Measurements from ENCODE around the gene SEPTIN10.
"Not testable (repeated sequence)": the region's sequence is repeated elsewhere in the genome, so short reads cannot be mapped to it uniquely, and the experiment has no call there.

SEPTIN10 gene

GRCh38 chr2:109633284-109633961, 19.7 kb upstream of the SEPTIN10 start:
- no peak for DNase-seq (ENCODE audit: low spot score)

DNA sequence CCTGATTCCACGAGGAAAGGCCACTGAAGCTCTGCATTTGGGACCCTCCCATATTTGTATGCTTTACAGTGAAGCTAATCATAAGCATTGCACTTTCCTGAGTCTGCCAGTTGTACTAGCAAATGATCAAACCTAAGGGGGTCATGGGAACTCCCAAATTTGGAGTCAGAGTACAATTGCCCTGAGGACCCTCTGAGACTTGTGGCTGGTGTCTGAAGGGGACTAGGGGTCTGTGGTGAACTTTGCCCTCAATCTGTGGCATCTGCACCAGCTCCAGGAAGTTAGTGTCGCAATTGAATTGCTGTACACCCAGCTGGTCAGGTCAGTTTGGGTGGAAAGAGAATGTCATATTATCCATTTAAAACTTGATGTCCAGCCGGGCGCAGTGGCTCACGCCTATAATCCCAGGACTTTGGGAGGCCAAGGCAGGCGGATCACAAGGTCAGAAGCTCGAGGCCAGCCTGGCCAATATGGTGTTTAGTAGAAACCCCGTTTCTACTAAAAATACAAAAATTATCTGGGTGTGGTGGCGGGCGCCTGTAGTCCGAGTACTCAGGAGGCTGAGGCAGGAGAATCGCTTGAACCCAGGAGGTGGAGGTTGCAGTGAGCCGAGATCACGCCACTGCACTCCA, 18.5 kb upstream of the SEPTIN10 start:
- no peak for DNase-seq (ENCODE audit: low spot score)

GRCh38 chr2:109631741-109632140, 18.0 kb upstream of the SEPTIN10 start:
- no peak for DNase-seq (ENCODE audit: low spot score)

GRCh38 chr2:109630441-109631430, 17.0 kb upstream of the SEPTIN10 start:
- no peak for DNase-seq (ENCODE audit: low spot score)

- no peak for DNase-seq (ENCODE audit: low spot score)
These were observed 16.1 kb upstream of the SEPTIN10 start for GRCh38 chr2:109629867-109630266.

- DNase-seq (ENCODE audit: low spot score), result not testable (repeated sequence)
These were observed 14.6 kb upstream of the SEPTIN10 start for GRCh38 chr2:109628321-109628720.

- DNase-seq (ENCODE audit: low spot score), result no peak
These were observed 10.6 kb upstream of the SEPTIN10 start for GRCh38 chr2:109624339-109624738.

DNA sequence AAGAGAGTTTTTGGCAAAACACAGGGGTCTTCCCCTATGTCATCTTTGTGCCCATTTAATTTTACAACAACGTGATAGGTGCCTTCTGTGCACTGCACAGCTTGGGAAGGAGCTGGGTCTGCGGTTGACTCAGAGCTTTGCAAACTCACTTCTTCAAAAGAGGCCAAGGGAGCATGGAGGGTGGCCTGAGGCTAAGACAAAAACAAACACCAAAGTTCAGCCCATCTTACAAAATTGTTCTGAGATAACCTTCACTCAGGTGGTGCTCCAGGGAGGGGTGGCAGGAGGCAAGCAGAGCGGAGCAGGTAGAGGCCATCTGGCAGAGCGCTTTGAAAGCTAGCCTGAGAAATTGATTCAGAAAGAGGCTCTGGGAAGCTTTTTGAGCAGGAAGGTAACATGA, 10.2 kb upstream of the SEPTIN10 start:
- no peak for DNase-seq (ENCODE audit: low spot score)

GRCh38 chr2:109623297-109623696, 9.5 kb upstream of the SEPTIN10 start:
- no peak for DNase-seq (ENCODE audit: low spot score)

DNA sequence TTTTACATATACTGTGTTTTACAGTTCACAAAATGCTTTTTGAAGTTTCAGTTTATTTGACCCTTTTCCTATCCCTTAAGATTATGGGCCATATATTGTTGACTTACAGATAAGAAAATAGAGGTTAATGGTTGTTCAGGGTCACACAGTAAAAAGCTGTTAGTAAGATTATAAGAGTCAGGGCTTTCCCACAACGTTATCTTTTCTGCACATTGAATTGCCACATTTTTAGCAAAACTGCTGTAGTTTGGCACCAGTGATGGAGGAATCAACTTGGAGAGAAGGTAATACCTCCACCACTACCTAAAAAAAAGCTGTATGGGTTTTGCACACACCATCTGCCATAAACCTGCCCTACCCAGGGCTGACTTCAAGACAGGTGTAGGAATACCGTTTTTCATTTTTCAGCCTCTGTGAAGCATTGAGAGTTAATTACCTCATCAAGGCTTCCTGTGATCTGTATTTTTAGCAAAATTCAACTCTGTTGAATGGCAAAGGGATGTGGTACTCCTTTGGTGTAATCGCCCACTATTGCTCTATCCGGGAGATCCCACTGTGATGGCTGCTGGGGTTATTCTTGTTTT, 5.4 kb upstream of the SEPTIN10 start:
- no peak for DNase-seq (ENCODE audit: low spot score)

GRCh38 chr2:109616184-109616583, 2.4 kb upstream of the SEPTIN10 start:
- DNase-seq (ENCODE audit: low spot score), result no peak

GRCh38 chr2:109615637-109616144, 1.9 kb upstream of the SEPTIN10 start:
- DNase-seq (ENCODE audit: low spot score), result no peak

DNA sequence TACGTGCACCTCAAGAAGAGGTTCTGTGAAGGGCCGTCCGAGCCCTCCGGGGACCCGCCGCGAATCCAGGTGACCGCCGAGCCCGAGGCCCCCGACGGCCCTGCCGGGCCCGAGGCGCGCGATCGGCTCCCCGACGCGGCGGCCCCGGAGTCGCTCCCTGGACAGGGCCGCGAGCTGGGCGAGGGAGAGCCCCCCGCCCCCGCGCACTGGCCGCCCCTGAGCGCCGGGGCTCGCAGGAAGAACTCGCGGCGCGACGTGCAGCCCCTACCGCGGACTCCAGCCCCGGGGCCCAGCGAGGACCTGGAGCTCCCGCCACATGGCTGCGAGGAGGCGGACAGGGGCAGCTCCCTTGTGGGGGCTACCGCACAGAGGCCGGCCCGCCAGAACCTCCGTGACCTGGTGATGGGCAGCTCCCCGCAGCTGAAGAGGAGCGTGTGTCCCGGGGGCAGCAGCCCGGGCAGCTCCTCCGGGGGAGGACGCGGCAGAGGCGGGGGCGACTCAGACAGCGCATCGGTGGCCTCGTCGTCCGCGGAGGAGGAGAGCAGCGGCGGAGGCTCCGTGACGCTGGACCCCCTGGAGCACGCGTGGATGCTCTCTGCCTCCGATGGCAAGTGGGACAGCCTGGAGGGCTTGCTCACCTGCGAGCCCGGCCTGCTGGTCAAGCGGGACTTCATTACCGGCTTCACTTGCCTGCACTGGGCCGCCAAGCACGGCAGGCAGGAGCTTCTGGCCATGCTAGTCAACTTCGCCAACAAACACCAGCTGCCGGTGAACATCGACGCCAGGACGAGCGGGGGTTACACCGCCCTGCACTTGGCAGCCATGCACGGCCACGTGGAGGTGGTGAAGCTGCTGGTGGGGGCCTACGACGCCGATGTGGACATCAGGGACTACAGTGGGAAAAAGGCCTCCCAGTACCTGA, 1.2 kb upstream of the SEPTIN10 start:
- DNase-seq (ENCODE audit: low spot score), result peak; percentile 2

GRCh38 chr2:109613081-109613921, 465 bp downstream of the SEPTIN10 start:
- no peak for DNase-seq (ENCODE audit: low spot score)

DNA sequence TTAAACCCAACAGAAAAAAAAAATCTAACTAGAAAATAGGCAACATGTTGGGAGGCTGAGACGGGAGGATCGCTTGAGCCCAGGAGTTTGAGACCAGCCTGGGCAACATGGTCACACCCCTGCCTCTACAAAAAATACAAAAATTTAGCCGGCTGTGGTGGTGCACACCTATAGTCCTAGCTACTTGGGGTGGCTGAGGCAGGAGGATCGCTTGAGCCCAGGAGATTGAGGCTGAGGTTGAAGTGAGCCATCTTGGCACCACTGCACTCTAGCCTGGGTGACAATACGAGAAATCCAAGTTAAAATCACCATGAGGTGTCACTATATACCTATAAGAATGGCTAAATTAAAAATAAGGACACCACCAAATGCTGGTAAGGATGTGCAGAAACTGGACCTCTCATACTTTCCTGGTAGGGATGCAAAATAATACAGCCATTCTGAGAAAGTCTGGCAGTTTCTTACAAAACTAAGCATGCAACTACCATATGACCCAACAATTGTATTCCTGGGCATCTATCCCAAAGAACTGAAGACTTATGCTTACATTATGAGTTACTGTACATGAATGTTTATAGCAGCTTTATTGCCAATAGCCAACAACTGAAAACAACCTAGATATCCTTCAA, 2.2 kb downstream of the SEPTIN10 start:
- no peak for DNase-seq (ENCODE audit: low spot score)

DNA sequence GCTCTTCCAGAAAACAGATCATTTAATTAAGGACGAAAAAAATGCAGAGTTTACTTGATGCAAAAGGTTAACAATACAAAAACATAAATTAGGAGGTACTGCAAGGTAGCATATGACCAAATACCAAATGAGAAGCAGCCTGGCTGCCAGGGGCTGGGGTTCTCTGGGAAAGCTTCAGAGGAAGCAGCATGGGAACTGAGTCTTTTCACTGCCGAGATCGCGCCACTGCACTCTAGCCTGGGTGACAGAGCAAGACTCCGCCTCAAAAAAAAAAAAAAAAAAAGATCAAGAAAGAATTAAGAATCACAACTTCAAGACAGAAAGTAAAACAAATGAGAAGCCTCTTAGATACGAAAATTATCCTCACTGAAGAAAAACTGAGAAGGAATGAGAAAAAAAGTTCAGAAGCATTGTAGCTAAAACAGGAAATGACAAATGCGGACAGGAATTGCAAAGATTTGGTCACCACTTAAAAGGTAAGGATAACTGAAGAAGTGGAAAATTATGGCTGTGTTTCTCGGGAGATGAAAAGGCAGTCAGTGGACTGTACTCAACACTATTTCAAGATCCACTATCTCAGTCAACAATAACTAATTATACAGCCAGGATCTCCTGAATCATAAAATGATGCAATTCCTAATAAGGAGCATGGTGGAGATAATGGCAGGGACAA, 4.3 kb downstream of the SEPTIN10 start:
- DNase-seq (ENCODE audit: low spot score), result no peak

DNA sequence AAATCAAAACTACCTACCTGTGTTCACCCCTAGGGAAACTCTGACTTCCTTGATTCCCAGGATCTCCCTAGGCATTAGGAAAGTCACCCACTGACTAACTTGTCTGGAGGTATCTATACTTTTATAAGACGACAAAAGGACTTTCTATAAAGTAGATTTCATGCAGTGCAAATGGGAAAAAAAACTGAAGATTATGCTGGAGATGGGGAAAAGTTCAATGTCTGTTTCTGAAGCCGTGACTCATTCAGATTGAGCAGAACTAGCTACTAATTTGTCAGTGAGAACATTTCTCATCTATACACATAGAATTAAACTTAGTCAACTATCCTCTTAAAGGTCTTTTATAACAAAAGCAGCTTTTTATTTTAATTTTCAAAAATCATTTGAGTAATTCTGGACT, 6.0 kb downstream of the SEPTIN10 start:
- DNase-seq (ENCODE audit: low spot score), result no peak

GRCh38 chr2:109604597-109604996, 9.2 kb downstream of the SEPTIN10 start:
- no peak for DNase-seq (ENCODE audit: low spot score)

- DNase-seq (ENCODE audit: low spot score), result no peak
These were observed 11.1 kb downstream of the SEPTIN10 start for GRCh38 chr2:109602617-109603188.
